Fibroblast of lung (primary cell): Measurements from ENCODE around the gene ABHD5. TPM values are rescaled to one million over a fixed set of nuclear protein-coding genes. Genes with fewer than 3 reads are reported as not detected.

Experiments
- DNase-seq, 2 donors: peaks; one replicate each; pipeline versions ENCODE4 v3.0.0 to v3.0.0-alpha.2; 2010; ENCODE audit warnings: low read depth in 2 of 2
- H2AFZ ChIP-seq: 2 replicates; pipeline ENCODE4 v1.5.1; 2012; ENCODE audit warnings: low read length, control low read depth, inconsistent platforms
- H3K27ac ChIP-seq: 2 replicates; pipeline ENCODE4 v1.5.1; 2011; ENCODE audit warnings: low read length, control low read depth; ENCODE audit not compliant: insufficient read depth
- H3K27me3 ChIP-seq: 2 replicates; pipeline ENCODE4 v1.5.1; 2011; ENCODE audit warnings: mild to moderate bottlenecking, low read length; ENCODE audit not compliant: control insufficient read depth, insufficient read depth
- H3K36me3 ChIP-seq: 2 replicates; pipeline ENCODE4 v1.5.1; 2011; ENCODE audit warnings: low read length; ENCODE audit not compliant: control insufficient read depth, insufficient read depth
- H3K4me1 ChIP-seq: 2 replicates; pipeline ENCODE4 v1.5.1; 2011; ENCODE audit warnings: low read length; ENCODE audit not compliant: control insufficient read depth, insufficient read depth; ENCODE audit errors: extremely low read depth
- H3K4me2 ChIP-seq: 2 replicates; pipeline ENCODE4 v1.5.1; 2011; ENCODE audit warnings: low read length, control low read depth; ENCODE audit not compliant: insufficient read depth; ENCODE audit errors: extremely low read depth
- H3K4me3 ChIP-seq, 4 experiments: fragments of 200-600 bp in 1 of 4; sonication (generic) in 1 of 4; replicated peaks in 1 of 4; 2 replicates each; pipeline ENCODE4 v1.5.1; 2011 to 2016; ENCODE audit warnings: low read length in 4 of 4, low read depth in 3 of 4, mild to moderate bottlenecking in 3 of 4, control low read depth in 2 of 4, inconsistent platforms in 1 of 4, mixed read lengths in 1 of 4; ENCODE audit not compliant: insufficient read depth in 1 of 4; ENCODE audit errors: control extremely low read depth in 1 of 4
- H3K79me2 ChIP-seq: 2 replicates; pipeline ENCODE4 v1.5.1; 2012; ENCODE audit warnings: mild to moderate bottlenecking, low read length, inconsistent platforms; ENCODE audit not compliant: control insufficient read depth, insufficient read depth
- H3K9ac ChIP-seq: 2 replicates; pipeline ENCODE4 v1.5.1; 2011; ENCODE audit warnings: mild to moderate bottlenecking, low read length, control low read depth; ENCODE audit not compliant: insufficient read depth
- H3K9me3 ChIP-seq: 2 replicates; pipeline ENCODE4 v1.5.1; 2012; ENCODE audit warnings: low read depth, low read length; ENCODE audit not compliant: control insufficient read depth, insufficient read depth
- H4K20me1 ChIP-seq: 2 replicates; pipeline ENCODE4 v1.5.1; 2011; ENCODE audit warnings: low read length; ENCODE audit not compliant: control insufficient read depth, insufficient read depth; ENCODE audit errors: extremely low read depth
- CTCF ChIP-seq, 2 donors: IDR thresholded peaks in 1 of 2; conservative IDR thresholded peaks in 1 of 2; 1 replicate in 1 of 2; 2 replicates in 1 of 2; pipeline ENCODE4 v1.5.1; 2011 to 2012; ENCODE audit warnings: low read length in 2 of 2, control low read depth in 1 of 2, inconsistent platforms in 1 of 2, low read depth in 1 of 2, mild to moderate bottlenecking in 1 of 2
- EZH2 ChIP-seq: IDR thresholded peaks from 2 replicates; pipeline ENCODE4 v1.5.1; 2012; ENCODE audit warnings: low read length, control low read depth, mild to moderate bottlenecking; ENCODE audit errors: missing control alignments
- polyA minus RNA-seq: library from RNA; depleted of rRNA, polyadenylated mRNA; stranded (reverse); fragments of >200 nt; gene quantifications from 2 replicates; pipeline ENCODE4 v1.2.3, GENCODE V29; 2011; ENCODE audit warnings: low replicate concordance
- polyA plus RNA-seq, 2 donors: library from polyadenylated mRNA; depleted of rRNA in 1 of 2; stranded (reverse) in 1 of 2; unstranded in 1 of 2; fragments of >200 nt; gene quantifications; 2 replicates each; pipeline ENCODE4 v1.2.1, GENCODE V29; 2011 to 2012; ENCODE audit warnings: missing spikeins in 1 of 2
- total RNA-seq: library from RNA; depleted of rRNA; stranded (reverse); fragments of >200 nt; gene quantifications from 2 replicates; pipeline ENCODE4 v1.2.1, GENCODE V29; 2014

ABHD5 gene
- 48.5 and 64.7 TPM in 2 replicates for total RNA-seq
- 55.5 and 59.8 TPM in 2 replicates for polyA plus RNA-seq
- 38.5 and 42.2 TPM in 2 replicates for polyA plus RNA-seq (2012)
- 11.6 and 32.8 TPM in 2 replicates for polyA minus RNA-seq

- peak within 1 kb of the TSS; percentile 100 for H3K4me2 ChIP-seq
- H3K27ac ChIP-seq = peak within 1 kb of the TSS; percentile 72
- peak within 1 kb of the TSS; percentile 86 for H3K9ac ChIP-seq
- no peaks in the 10 kb centered on the region for H3K9me3 ChIP-seq
- peaks cover 4% of the 10 kb centered on the region for H3K4me1 ChIP-seq
- no peaks in the 10 kb centered on the region for H3K36me3 ChIP-seq
- H3K79me2 ChIP-seq = peaks cover 40% of the 10 kb centered on the region
- TF ChIP-seq EZH2 (no peak), CTCF (conservative IDR thresholded peaks at IDR 0.05 in 1 of 2, IDR thresholded peaks at IDR 0.05 in 1 of 2; ENCODE audit: low read depth in 1 of 2, low read length in 2 of 2) (peak in 1 of 2 donors; percentile 17)
- peak within 1 kb of the TSS; percentile 99 for H2AFZ ChIP-seq
- peak; percentile 95 for DNase-seq
- peak within 1 kb of the TSS; percentile 55 to 86 (median 85) for H3K4me3 ChIP-seq
- H3K27me3 ChIP-seq = no peaks in the 10 kb centered on the region
- no peaks in the 10 kb centered on the region for H4K20me1 ChIP-seq
These were observed at the start of gene ABHD5 for GRCh38 chr3:43690400-43691119. Gene ABHD5 (plus strand): TSS chr3:43690938. CDS start chr3:43690993, 55 bp downstream.

GRCh38 chr3:43641306-43642114, 49.2 kb upstream of the ABHD5 start:
- DNase-seq = peak; percentile 56 to 71
- no peak overlapping the region for H3K4me2 ChIP-seq
- peak overlapping the region; percentile 24 for H2AFZ ChIP-seq
- peaks cover 15% of the 10 kb centered on the region for H3K4me1 ChIP-seq
- H3K4me3 ChIP-seq = no peak overlapping the region
- peak overlapping the region; percentile 56 for H3K27ac ChIP-seq
- no peaks in the 10 kb centered on the region for H3K9me3 ChIP-seq
- no peaks in the 10 kb centered on the region for H3K27me3 ChIP-seq
- no peak overlapping the region for H3K9ac ChIP-seq
- H3K79me2 ChIP-seq = no peaks in the 10 kb centered on the region
- TF ChIP-seq EZH2 (no peak), CTCF (conservative IDR thresholded peaks at IDR 0.05 in 1 of 2, IDR thresholded peaks at IDR 0.05 in 1 of 2; ENCODE audit: low read depth in 1 of 2, low read length in 2 of 2) (no peak)
- no peaks in the 10 kb centered on the region for H3K36me3 ChIP-seq
- no peaks in the 10 kb centered on the region for H4K20me1 ChIP-seq

DNA sequence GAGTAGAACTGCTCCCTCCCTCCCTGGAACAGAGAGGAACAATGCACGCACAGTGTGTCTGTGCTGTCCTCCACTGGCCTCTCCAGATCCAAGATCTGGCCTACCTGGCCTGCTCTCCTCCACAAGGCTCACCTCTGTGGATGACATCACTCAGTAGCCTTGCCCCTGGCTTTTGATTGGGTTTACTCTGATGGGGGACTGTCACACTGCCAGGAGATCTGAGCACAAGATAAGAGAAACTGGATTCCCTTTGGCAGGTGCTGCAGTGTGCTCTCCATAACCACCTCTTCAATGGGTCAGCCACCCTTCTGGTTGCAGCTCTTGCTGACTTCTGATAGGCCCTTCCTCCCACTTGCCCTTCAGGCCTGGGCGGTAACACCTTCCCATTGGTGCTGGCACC, 46.3 kb upstream of the ABHD5 start:
- H4K20me1 ChIP-seq = no peaks in the 10 kb centered on the region
- H3K4me1 ChIP-seq = peaks cover 8% of the 10 kb centered on the region
- no peaks in the 10 kb centered on the region for H3K36me3 ChIP-seq
- no peak overlapping the region for H3K9ac ChIP-seq
- no peak overlapping the region for H2AFZ ChIP-seq
- no peaks in the 10 kb centered on the region for H3K79me2 ChIP-seq
- no peak overlapping the region for H3K4me3 ChIP-seq
- DNase-seq = no peak
- TF ChIP-seq EZH2 (no peak), CTCF (conservative IDR thresholded peaks at IDR 0.05 in 1 of 2, IDR thresholded peaks at IDR 0.05 in 1 of 2; ENCODE audit: low read depth in 1 of 2, low read length in 2 of 2) (no peak)
- no peaks in the 10 kb centered on the region for H3K27me3 ChIP-seq
- no peaks in the 10 kb centered on the region for H3K9me3 ChIP-seq
- no peak overlapping the region for H3K27ac ChIP-seq
- H3K4me2 ChIP-seq = no peak overlapping the region
